HG03097 (cell line): ENCODE measurements around the gene SLC8A3.
"Not testable (repeated sequence)": the region's sequence is repeated elsewhere in the genome, so short reads cannot be mapped to it uniquely, and the experiment has no call there.

Source experiments
- ATAC-seq: cut with Tn5 transposase; IDR thresholded peaks from one replicate; pipeline ENCODE4 v1.9.1; 2021; ENCODE audit not compliant: unreplicated experiment, low FRiP score

The SLC8A3 gene

GRCh38 chr14:70188659-70189455 is at the start of gene SLC8A3:
Gene SLC8A3, minus strand, starts transcription at chr14:70188951. Its CDS starts 20,529 bp downstream, at chr14:70168422.
- no peak for ATAC-seq

- ATAC-seq, result no peak
Measured at GRCh38 chr14:70237710-70238109, 49.0 kb upstream of the SLC8A3 start.

- ATAC-seq, result no peak
Measured at GRCh38 chr14:70234066-70234950, 45.6 kb upstream of the SLC8A3 start.

- not testable (repeated sequence) for ATAC-seq
Measured at GRCh38 chr14:70231756-70232544, 43.2 kb upstream of the SLC8A3 start.

GRCh38 chr14:70229877-70230640 is 41.3 kb upstream of the SLC8A3 start:
- not testable (repeated sequence) for ATAC-seq

- no peak for ATAC-seq
Measured at GRCh38 chr14:70213721-70214282, 25.1 kb upstream of the SLC8A3 start.

GRCh38 chr14:70212752-70213151 is 24.0 kb upstream of the SLC8A3 start:
- no peak for ATAC-seq

GRCh38 chr14:70208380-70208779 is 19.6 kb upstream of the SLC8A3 start:
- ATAC-seq, result no peak

GRCh38 chr14:70203686-70204085 is 14.9 kb upstream of the SLC8A3 start:
- no peak for ATAC-seq

- no peak for ATAC-seq
Measured at GRCh38 chr14:70201994-70202393, 13.2 kb upstream of the SLC8A3 start.

GRCh38 chr14:70193396-70193795 is 4.6 kb upstream of the SLC8A3 start:
- no peak for ATAC-seq

GRCh38 chr14:70192915-70193314 is 4.2 kb upstream of the SLC8A3 start:
- no peak for ATAC-seq

GRCh38 chr14:70190156-70190555 is 1.4 kb upstream of the SLC8A3 start:
- ATAC-seq, result no peak

GRCh38 chr14:70189456-70190077 is 816 bp upstream of the SLC8A3 start:
- no peak for ATAC-seq

- no peak for ATAC-seq
Measured at GRCh38 chr14:70188322-70188658, 461 bp downstream of the SLC8A3 start.

GRCh38 chr14:70186900-70187451 is 1.8 kb downstream of the SLC8A3 start:
- ATAC-seq, result no peak

GRCh38 chr14:70183991-70184390 is 4.8 kb downstream of the SLC8A3 start:
- ATAC-seq, result peak; percentile 40

GRCh38 chr14:70181276-70181675 is 7.5 kb downstream of the SLC8A3 start:
- ATAC-seq, result no peak

- ATAC-seq, result no peak
Measured at GRCh38 chr14:70180718-70181117, 8.0 kb downstream of the SLC8A3 start.
